ENCODE measurements around the gene GH1. TPM values are rescaled to one million over a fixed set of nuclear protein-coding genes. Genes with fewer than 3 reads are reported as not detected.

The GH1 gene
- total and polyA plus RNA-seq, 10 donors = 0.29 to 1.5 (median 0.72) TPM; not detected in 2

- TF ChIP-seq CTCF (IDR thresholded peaks at IDR 0.05 in 8 of 11, conservative IDR thresholded peaks at IDR 0.05 in 3 of 11) (no peak), POLR2A (IDR thresholded peaks at IDR 0.05) (no peak), POLR2AphosphoS5 (IDR thresholded peaks at IDR 0.05) (no peak)
- H3K27me3 ChIP-seq (replicated peaks in 1 of 7) = no peaks in the 10 kb centered on the region
- intact Hi-C loops (cut with DNase I; ENCODE audit: low total_unique reads) = no loop called here
- peaks cover 6 to 43% (median 23%) of the 10 kb centered on the region in 6 donors for H3K4me1 ChIP-seq
- peak; percentile 56 for DNase-seq
- WGBS, 5 donors = 86 to 97% (median 94%) methylated on average over 9 to 12 of the region's 12 CpGs
- H3K36me3 ChIP-seq = no peaks in the 10 kb centered on the region
- no peak overlapping the region for H3K27ac ChIP-seq
- H3K4me3 ChIP-seq = no peak overlapping the region
- H3K9me3 ChIP-seq = no peaks in the 10 kb centered on the region
Observed at GRCh38 chr17:63941162-63941561, 22.5 kb upstream of the GH1 start.

- peak; percentile 76 for DNase-seq
- TF ChIP-seq POLR2A (IDR thresholded peaks at IDR 0.05) (no peak), POLR2AphosphoS5 (IDR thresholded peaks at IDR 0.05) (no peak), CTCF (IDR thresholded peaks at IDR 0.05 in 8 of 11, conservative IDR thresholded peaks at IDR 0.05 in 3 of 11) (no peak)
- intact Hi-C loops (cut with DNase I; ENCODE audit: low total_unique reads) = no loop called here
- no peak overlapping the region for H3K4me3 ChIP-seq
- H3K9me3 ChIP-seq = no peaks in the 10 kb centered on the region
- no peak overlapping the region for H3K27ac ChIP-seq
- no peaks in the 10 kb centered on the region for H3K36me3 ChIP-seq
- no peaks in the 10 kb centered on the region for H3K27me3 ChIP-seq (replicated peaks in 1 of 7)
- WGBS, 5 donors = 90 to 98% (median 94%) methylated on average over 8 to 14 of the region's 14 CpGs
- peaks cover under 1 to 39% (median 18%) of the 10 kb centered on the region in 6 donors for H3K4me1 ChIP-seq
Observed at GRCh38 chr17:63940584-63940983, 21.9 kb upstream of the GH1 start.

- Histone ChIP-seq H3K4me1 (peaks cover 0 to 39% (median 14%) of the 10 kb centered on the region in 6 donors), H3K36me3 (no peaks in the 10 kb centered on the region), H3K27ac (peak overlapping the region in 1 of 8 donors; percentile 25), H3K9me3 (no peaks in the 10 kb centered on the region), H3K4me3 (no peak overlapping the region), H3K27me3 (replicated peaks in 1 of 7) (no peaks in the 10 kb centered on the region)
- DNase-seq = no peak
- TF ChIP-seq POLR2AphosphoS5 (IDR thresholded peaks at IDR 0.05) (no peak), POLR2A (IDR thresholded peaks at IDR 0.05) (no peak), CTCF (IDR thresholded peaks at IDR 0.05 in 8 of 11, conservative IDR thresholded peaks at IDR 0.05 in 3 of 11) (no peak)
- 68 to 92% (median 85%) methylated on average over 5 to 6 of the region's 6 CpGs for WGBS, 5 donors
- intact Hi-C loops (cut with DNase I; ENCODE audit: low total_unique reads) = no loop called here
Observed at GRCh38 chr17:63939884-63940283, 21.2 kb upstream of the GH1 start.

GRCh38 chr17:63939401-63939800 is 20.8 kb upstream of the GH1 start:
- no peaks in the 10 kb centered on the region for H3K36me3 ChIP-seq
- DNase-seq = no peak
- no peaks in the 10 kb centered on the region for H3K27me3 ChIP-seq (replicated peaks in 1 of 7)
- no peak overlapping the region for H3K4me3 ChIP-seq
- H3K9me3 ChIP-seq = no peaks in the 10 kb centered on the region
- H3K4me1 ChIP-seq = peaks cover 0 to 40% (median 17%) of the 10 kb centered on the region in 6 donors
- 81 to 88% (median 82%) methylated on average over 8 to 9 of the region's 9 CpGs for WGBS, 5 donors
- no peak for TF ChIP-seq POLR2AphosphoS5 (IDR thresholded peaks at IDR 0.05)
- TF ChIP-seq POLR2A (IDR thresholded peaks at IDR 0.05) = no peak
- no peak for TF ChIP-seq CTCF (IDR thresholded peaks at IDR 0.05 in 8 of 11, conservative IDR thresholded peaks at IDR 0.05 in 3 of 11)
- peak overlapping the region in 1 of 8 donors; percentile 25 for H3K27ac ChIP-seq
- intact Hi-C loops (cut with DNase I; ENCODE audit: low total_unique reads) = no loop called here

Measured in spleen (tissue), 11 donors.